ENCODE measurements around the gene NTRK3. TPM values are rescaled to one million over a fixed set of nuclear protein-coding genes. Genes with fewer than 3 reads are reported as not detected.

NTRK3 gene
- total RNA-seq, 2 experiments from 2014 or later = 0.78 TPM; not detected in 1

- intact Hi-C loops (cut with DNase I, micrococcal nuclease) = no loop called here
- Histone ChIP-seq H3K9me3 (ENCODE audit: control insufficient read depth in 1 of 2, insufficient read depth in 1 of 2, low read length in 2 of 2) (no peaks in the 10 kb centered on the region), H3K27me3 (ENCODE audit: control insufficient read depth in 1 of 2, insufficient read depth in 2 of 2, low read length in 2 of 2) (no peaks in the 10 kb centered on the region), H3K27ac (ENCODE audit: low read depth in 1 of 2, low read length in 2 of 2) (no peak overlapping the region), H3K4me3 (ENCODE audit: low read length) (no peak overlapping the region), H3K36me3 (ENCODE audit: insufficient read depth, low read length) (no peaks in the 10 kb centered on the region), H3K4me1 (ENCODE audit: insufficient read depth, low read length) (no peaks in the 10 kb centered on the region)
- Mint-ChIP-seq H3K27me3 (peaks cover 14% of the 10 kb centered on the region), H3K27ac (no peak overlapping the region), H3K9me3 (no peaks in the 10 kb centered on the region), H3K4me3 (no peak overlapping the region), H3K36me3 (ENCODE audit: low read depth) (no peaks in the 10 kb centered on the region), H3K4me1 (ENCODE audit: low read depth) (no peaks in the 10 kb centered on the region)
- TF ChIP-seq, protein P1, sequence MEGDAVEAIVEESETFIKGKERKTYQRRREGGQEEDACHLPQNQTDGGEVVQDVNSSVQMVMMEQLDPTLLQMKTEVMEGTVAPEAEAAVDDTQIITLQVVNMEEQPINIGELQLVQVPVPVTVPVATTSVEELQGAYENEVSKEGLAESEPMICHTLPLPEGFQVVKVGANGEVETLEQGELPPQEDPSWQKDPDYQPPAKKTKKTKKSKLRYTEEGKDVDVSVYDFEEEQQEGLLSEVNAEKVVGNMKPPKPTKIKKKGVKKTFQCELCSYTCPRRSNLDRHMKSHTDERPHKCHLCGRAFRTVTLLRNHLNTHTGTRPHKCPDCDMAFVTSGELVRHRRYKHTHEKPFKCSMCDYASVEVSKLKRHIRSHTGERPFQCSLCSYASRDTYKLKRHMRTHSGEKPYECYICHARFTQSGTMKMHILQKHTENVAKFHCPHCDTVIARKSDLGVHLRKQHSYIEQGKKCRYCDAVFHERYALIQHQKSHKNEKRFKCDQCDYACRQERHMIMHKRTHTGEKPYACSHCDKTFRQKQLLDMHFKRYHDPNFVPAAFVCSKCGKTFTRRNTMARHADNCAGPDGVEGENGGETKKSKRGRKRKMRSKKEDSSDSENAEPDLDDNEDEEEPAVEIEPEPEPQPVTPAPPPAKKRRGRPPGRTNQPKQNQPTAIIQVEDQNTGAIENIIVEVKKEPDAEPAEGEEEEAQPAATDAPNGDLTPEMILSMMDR (IDR thresholded peaks at IDR 0.05) = no peak
- ChIA-PET POLR2A (no interaction called here), CTCF (no interaction called here)
- ATAC-seq (ENCODE audit: poor library complexity) (no peak), DNase-seq (no peak)
Observed at GRCh38 chr15:87901008-87901407, 355.5 kb downstream of the NTRK3 start.

DNA sequence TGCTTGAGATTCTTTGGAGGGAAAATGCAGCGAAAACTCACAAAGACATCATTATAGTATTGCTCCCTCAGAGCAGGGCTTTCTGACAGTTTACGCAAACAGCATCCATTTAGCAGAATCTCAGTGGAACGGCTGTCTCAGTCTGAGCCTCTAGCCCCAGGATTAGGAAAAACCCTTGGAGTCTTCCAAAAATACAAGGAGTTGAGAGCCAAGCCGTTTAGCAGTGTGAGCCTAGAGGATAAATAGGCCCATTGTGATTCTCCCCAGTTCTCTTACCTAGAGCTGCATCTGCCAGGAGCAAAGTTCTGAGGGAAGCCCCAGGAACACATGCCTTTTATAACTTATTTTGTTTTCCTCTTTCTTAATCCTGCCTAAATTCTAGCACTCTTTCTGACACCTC is 359.6 kb downstream of the NTRK3 start:
- H3K4me1 ChIP-seq (ENCODE audit: insufficient read depth, low read length) = no peaks in the 10 kb centered on the region
- no peak overlapping the region for H3K27ac Mint-ChIP-seq
- H3K9me3 Mint-ChIP-seq = no peaks in the 10 kb centered on the region
- no peaks in the 10 kb centered on the region for H3K27me3 ChIP-seq (ENCODE audit: control insufficient read depth in 1 of 2, insufficient read depth in 2 of 2, low read length in 2 of 2)
- no peaks in the 10 kb centered on the region for H3K4me1 Mint-ChIP-seq (ENCODE audit: low read depth)
- H3K36me3 ChIP-seq (ENCODE audit: insufficient read depth, low read length) = no peaks in the 10 kb centered on the region
- peaks cover 14% of the 10 kb centered on the region for H3K27me3 Mint-ChIP-seq
- H3K4me3 Mint-ChIP-seq = no peak overlapping the region
- no peaks in the 10 kb centered on the region for H3K36me3 Mint-ChIP-seq (ENCODE audit: low read depth)
- no peaks in the 10 kb centered on the region for H3K9me3 ChIP-seq (ENCODE audit: control insufficient read depth in 1 of 2, insufficient read depth in 1 of 2, low read length in 2 of 2)
- no peak overlapping the region for H3K27ac ChIP-seq (ENCODE audit: low read depth in 1 of 2, low read length in 2 of 2)
- ChIA-PET POLR2A (no interaction called here), CTCF (no interaction called here)
- ATAC-seq (ENCODE audit: poor library complexity) (no peak), DNase-seq (no peak)
- intact Hi-C loops (cut with DNase I, micrococcal nuclease) = no loop called here
- no peak overlapping the region for H3K4me3 ChIP-seq (ENCODE audit: low read length)
- TF ChIP-seq, protein P1 (IDR thresholded peaks at IDR 0.05) = no peak

DNA sequence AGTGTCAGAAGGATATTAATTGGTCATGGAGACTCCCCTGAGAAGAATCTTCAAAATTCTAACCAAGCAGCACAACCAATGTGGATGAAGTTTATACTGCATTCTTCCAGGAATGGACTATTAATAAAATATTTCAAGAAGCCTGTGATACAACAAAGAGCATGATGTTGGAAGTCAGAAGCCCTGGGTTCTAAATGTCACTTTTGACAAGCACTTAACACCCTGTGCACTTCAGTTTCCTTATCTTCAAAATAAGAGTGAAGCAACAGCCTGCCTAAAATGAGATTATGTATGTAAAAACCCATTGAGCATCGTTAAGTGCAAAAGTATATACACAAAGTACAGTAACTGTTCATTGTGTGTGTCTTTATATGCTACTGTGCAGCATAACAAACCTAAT is 369.4 kb downstream of the NTRK3 start:
- no peak for ATAC-seq (ENCODE audit: poor library complexity)
- no peaks in the 10 kb centered on the region for H3K27me3 ChIP-seq (ENCODE audit: control insufficient read depth in 1 of 2, insufficient read depth in 2 of 2, low read length in 2 of 2)
- H3K36me3 ChIP-seq (ENCODE audit: insufficient read depth, low read length) = no peaks in the 10 kb centered on the region
- TF ChIP-seq, protein P1 (IDR thresholded peaks at IDR 0.05) = no peak
- H3K27me3 Mint-ChIP-seq = peaks cover 6% of the 10 kb centered on the region
- no peak for DNase-seq
- no peaks in the 10 kb centered on the region for H3K9me3 ChIP-seq (ENCODE audit: control insufficient read depth in 1 of 2, insufficient read depth in 1 of 2, low read length in 2 of 2)
- H3K27ac Mint-ChIP-seq = no peak overlapping the region
- H3K36me3 Mint-ChIP-seq (ENCODE audit: low read depth) = no peaks in the 10 kb centered on the region
- intact Hi-C loops (cut with DNase I, micrococcal nuclease) = no loop called here
- no peaks in the 10 kb centered on the region for H3K9me3 Mint-ChIP-seq
- no peak overlapping the region for H3K4me3 Mint-ChIP-seq
- no peaks in the 10 kb centered on the region for H3K4me1 Mint-ChIP-seq (ENCODE audit: low read depth)
- ChIA-PET CTCF (no interaction called here), POLR2A (no interaction called here)
- H3K4me1 ChIP-seq (ENCODE audit: insufficient read depth, low read length) = no peaks in the 10 kb centered on the region
- H3K27ac ChIP-seq (ENCODE audit: low read depth in 1 of 2, low read length in 2 of 2) = no peak overlapping the region
- H3K4me3 ChIP-seq (ENCODE audit: low read length) = no peak overlapping the region

Data from CD4-positive, alpha-beta T cell (primary cell).